ENCODE measurements around the gene COMT.

COMT gene

GRCh38 chr22:19958083-19959042 is 16.8 kb downstream of the COMT start:
- peak in 1 of 2 experiments; percentile 24 for DNase-seq

- DNase-seq = no peak
These were observed 17.5 kb downstream of the COMT start for GRCh38 chr22:19959043-19959586.

DNA sequence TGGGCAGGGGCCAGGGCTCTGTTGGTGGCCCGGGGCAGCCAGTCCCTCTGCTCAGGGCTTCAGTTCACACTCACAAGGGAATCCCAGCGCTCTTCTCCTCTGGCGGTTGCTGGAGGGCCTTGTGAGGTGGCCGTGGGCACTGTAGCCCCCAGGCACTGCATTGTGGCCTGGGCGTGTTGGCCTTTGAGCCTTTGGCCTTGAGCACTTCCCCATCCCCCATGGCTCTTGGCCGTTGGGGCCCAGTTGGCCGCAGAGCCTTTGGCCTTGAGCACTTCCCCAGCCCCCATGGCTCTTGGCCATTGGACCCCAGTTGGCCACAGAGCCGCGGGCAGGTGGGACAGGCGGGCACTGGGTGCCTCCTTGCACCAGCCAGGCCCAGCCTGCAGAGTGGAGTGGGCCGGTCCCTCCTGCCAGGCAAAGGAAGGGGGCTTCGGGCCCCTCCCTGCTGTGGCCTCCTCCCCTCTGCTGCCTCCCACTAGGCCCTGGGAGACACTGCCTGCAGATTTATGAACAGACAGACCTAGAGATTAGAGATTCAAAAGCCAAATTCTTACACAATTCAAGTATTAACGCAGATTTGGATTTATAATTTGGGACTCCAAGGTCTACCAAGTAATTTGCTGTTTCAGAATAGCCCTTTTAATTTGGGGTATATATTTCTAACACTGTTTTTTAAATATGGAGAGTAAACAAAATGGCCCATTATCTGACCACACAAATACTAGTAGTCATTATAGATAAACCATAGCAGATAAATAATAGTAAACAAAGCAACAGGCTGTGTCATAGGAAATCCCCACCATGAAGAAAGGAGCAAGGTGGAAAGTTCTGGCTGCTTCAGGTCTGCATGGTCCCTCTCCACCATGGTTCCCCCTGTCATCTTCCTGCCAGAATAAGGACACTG is 18.3 kb downstream of the COMT start:
- DNase-seq = no peak

GRCh38 chr22:19960491-19961200 is 19.1 kb downstream of the COMT start:
- DNase-seq = no peak

DNA sequence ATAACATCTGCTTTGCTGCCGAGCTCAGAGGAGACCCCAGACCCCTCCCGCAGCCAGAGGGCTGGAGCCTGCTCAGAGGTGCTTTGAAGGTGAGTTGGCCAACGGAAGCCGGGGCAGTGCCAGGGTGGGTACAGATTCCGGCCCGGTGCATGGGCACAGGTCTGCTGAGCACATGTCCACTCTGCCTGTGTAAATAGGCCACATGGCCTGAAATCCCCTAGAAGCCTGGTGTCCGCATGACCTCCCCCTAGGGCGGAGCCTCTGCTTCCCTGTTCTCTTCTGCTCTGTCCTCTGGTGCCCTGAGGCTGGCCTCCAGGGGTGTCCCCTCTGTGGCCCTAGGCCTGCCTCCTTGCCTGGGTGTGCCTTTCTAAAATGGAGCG is 19.6 kb downstream of the COMT start:
- DNase-seq = no peak

DNA sequence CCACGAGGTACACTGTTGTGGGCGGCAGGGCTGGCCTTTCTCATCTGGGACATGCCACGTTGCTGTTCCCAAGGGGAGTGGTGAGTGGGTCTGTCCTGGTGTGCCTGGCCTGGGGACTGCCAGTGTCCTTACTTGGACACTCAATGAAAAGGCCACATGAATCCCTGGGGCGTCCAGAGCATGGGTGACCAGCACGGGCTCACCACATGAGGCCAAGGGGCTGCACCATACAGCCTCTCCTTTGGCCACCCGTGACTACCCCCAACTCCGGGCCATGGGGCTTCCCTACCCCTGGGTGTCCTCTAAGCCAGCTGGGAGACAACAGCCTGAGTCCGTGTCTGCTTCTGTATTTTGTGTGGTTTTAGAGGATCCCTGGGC is 20.3 kb downstream of the COMT start:
- no peak for DNase-seq

DNA sequence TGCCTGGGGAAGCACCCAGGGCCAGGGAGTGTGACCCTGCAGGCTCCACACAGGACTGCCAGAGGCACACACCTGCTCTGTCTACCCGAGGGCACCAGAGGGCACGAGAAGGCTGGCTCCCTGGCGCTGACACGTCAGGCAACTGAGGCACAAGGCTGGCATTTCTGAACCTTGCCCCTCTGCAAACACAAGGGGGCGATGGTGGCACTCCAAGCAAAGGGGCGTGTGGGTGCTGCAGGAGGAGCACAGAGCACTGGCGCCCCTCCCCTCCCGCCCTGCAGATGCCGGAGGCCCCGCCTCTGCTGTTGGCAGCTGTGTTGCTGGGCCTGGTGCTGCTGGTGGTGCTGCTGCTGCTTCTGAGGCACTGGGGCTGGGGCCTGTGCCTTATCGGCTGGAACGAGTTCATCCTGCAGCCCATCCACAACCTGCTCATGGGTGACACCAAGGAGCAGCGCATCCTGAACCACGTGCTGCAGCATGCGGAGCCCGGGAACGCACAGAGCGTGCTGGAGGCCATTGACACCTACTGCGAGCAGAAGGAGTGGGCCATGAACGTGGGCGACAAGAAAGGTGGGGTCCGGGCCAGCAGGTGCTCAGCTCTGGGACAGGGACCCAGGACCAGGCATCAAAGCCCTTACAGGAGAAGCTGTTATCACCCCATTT is 20.8 kb downstream of the COMT start:
- DNase-seq = peak; percentile 32 to 80

DNA sequence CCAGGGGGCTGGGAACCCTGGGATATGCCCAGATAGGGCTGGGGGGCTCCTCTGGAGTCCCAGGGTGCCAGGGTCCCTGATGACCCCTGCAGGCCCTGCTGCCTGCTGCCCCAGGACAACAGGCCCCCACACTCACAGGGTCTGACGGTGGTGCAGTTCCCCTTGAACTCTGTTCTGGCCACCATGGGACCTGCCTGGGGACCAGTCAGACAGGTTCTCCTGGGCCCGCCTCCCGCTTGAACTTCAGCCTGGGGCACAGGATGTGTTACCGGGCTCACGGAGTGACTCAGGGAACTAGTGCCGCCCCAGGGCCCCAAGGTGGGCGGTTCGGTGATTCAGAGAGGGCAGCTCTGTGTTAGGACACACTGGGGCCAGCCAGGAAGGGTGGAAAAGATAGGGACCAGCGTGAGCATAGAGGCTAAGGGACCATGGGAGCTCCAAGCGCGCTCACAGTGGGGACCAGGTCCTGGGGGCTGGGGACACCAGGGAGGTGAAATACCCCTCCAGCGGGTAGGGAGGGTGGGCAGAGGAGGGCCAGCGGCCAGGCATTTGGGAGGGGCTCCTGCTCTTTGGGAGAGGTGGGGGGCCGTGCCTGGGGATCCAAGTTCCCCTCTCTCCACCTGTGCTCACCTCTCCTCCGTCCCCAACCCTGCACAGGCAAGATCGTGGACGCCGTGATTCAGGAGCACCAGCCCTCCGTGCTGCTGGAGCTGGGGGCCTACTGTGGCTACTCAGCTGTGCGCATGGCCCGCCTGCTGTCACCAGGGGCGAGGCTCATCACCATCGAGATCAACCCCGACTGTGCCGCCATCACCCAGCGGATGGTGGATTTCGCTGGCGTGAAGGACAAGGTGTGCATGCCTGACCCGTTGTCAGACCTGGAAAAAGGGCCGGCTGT is 21.6 kb downstream of the COMT start:
- DNase-seq = no peak

GRCh38 chr22:19963863-19964642 is 22.5 kb downstream of the COMT start:
- no peak for DNase-seq

DNA sequence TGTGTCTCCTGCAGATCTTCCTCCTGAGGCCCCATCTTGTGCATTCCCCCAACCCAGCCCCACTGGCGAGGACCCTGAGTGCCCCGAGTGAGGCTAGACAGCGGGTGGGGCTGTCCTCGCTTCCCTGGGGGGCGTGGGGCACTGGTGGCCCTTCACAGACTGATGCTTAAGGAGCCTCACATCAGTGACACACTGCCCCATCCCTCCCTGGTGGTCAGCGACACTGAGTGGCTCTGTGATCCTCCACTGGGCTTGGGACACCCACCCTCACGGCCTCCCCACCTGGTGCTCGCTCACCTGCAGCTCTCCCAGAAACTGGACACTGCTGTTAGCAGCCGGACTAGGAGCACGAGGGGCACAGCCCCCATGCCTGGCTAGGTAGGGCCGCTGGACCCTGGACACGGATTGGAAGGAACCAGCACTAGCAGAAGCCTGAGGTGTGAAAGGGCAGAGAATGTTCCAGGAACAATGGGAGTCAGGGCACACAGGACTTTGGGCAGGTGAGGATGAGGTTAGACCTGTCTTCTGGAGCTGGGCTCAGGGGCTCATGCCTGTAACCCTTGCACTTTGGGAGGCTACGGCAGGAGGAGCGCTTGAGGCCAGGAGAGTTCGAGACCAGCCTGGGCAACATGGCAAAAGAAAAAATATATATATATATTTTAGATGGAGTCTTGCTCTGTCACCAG is 23.3 kb downstream of the COMT start:
- DNase-seq = no peak

DNA sequence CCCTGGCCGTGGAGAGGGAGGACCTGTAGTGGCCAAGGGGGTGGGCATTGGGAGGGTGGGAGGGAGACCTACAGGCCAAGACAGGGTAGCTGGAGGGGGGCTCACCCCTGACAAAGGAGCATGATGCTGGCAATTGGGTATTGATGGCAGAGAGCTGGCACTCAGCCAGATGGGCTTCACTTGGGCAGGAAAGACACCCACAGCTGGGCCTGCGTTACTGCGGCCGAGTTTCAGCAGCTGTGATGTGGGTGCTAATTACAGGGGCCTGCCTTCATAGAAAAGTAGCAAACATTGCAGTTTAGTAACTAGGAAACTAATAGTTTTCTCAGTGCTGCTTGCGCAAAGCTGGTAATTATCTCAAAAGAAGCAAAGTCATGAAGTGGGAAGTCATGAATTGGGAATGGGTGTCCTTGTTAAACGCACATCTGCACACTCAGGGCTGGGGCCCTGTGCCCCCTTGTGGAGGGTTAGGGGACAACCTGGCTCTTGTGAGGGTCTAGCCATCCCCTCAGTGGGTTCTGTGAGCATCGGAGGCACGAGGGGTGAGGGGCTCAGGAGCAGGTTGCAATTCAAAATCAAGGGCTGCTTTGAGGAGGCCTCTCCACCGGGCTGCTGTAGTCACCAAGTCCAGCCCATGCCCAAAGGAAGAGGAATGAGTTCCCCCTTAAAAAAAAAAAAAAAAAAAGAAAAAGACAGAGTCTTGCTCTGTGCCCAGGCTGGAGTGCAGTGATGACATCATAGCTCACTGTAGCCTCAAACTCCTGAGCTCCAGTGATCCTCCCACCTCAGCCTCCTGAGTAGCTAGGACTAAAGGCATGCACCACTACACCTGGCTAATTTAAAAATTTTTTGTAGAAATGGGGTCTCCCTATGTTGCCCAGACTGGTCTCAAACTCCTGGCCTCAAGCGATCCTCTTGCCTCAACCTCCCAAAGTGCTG is 24.5 kb downstream of the COMT start:
- DNase-seq = peak; percentile 16 to 56

DNA sequence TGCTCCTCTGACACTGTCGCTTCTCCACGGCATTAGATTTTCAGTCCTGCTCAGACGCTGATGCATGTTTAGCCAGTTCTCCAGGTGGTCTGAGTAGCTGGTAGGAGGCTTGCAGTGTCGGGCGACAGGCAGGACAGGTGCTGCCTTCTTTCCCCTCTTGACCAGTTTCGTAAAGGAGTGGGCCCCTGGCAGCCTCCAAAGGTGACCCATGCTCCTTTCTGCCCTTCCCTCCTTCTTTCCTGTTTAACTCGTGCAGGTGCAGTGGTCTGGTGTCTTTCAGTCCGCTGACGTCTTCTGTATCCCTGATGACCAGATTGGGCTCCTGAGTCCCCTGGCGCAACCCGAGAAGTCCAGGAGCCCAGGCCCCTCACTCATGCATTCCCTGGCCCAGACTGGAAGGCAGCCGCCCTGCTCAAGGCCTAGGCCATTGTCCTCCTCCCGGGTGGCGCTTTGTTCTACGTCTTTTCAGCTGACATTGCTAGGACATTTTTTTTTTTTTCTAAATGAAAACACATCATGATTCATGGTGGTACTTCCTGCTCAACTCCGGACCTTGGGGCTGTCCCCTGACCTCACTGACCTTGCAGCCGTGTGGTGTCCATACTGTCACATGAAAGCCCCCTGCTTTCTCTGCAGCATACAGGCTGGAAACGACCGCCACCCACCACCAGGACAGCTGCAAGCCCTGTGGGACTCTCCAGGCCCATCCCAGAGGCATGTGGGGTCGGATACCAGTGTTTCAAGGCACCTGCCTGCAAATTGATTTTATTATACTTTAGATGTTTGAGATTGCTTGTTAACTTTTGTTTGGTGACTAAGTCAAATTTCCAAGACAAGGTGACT is 25.6 kb downstream of the COMT start:
- DNase-seq = no peak

DNA sequence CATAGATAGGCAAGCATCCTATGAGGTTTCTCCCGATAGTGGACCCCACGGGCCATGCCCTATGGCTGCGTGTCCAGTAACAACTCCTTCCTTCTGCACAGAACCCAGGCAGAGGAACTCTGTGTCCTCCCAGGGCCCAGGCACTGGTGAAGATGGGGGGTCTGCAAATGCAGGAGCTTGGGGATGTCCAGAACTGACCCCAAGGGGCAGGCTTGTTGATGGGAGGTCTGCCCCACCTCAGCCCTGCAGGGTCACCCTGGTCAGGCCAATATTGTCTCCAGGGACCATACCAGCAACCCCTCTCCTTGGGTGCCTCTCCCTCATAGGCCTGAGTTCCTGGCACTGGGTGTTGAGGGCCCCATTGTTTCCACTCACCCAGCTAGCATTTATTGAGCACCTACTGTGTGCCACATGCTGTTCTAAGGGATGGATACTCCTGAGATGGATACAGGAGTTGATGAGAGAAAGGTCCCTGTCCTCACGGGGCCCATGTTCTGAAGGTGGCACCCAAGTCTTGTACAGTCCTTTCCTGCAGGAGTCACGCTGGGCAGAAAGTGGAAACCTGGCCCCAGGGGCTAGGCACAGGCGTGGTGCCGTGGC is 26.4 kb downstream of the COMT start:
- no peak for DNase-seq

- no peak for DNase-seq
These were observed 26.9 kb downstream of the COMT start for GRCh38 chr22:19968450-19968891.

GRCh38 chr22:19969141-19969928 is 27.8 kb downstream of the COMT start:
- no peak for DNase-seq

DNA sequence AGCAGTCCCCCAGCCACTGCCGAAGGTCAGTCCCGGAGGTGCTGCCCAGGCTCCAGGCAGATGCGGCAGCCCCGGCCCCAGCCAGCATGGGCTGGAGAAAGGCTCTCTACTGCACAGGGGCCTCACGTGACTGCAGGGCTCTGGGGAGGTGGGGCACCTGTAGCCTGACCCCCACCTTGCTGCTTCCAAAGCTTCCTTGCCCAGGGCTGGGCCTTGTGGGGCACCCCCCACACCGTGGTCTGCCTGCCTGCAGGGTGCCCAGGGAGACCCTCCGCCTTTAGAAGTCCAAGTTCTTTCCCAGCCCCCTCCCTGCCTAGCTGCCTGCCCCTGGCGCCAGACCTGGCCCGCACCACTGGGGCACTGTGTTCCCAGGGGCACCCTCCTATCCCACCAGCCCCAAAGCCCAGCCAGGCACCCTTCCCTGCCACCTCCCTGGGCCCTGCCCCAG is 28.5 kb downstream of the COMT start:
- no peak for DNase-seq
